WTC11 (cell line): ENCODE data around the gene STT3B. TPM values are rescaled to one million over a fixed set of nuclear protein-coding genes. Genes with fewer than 3 reads are reported as not detected.

Source experiments
- ATAC-seq: fragments of 200-7000 bp; cut with Tn5 transposase; 2 replicates; pipeline ENCODE4 v1.10.0; 2021; ENCODE audit warnings: mild to moderate bottlenecking, moderate library complexity
- CTCF ChIA-PET: fragments of 300-600 bp; sonication (Branson Sonifier 250); formaldehyde crosslinking; loops from one replicate; lab custom pipeline; 2021; ENCODE audit warnings: antibody characterized with exemption; lab: Charles Lee
- POLR2A ChIA-PET: fragments of 350-600 bp; sonication (Branson Sonifier 250); formaldehyde crosslinking; loops from one replicate; lab custom pipeline; 2021; ENCODE audit warnings: antibody characterized with exemption; lab: Charles Lee
- DNase-seq: peaks from one replicate; pipeline ENCODE4 v3.0.0; 2021; ENCODE audit warnings: low spot score
- H3K27ac Mint-ChIP-seq: 2 replicates; pipeline ENCODE4 v1.8.0; 2021; ENCODE audit warnings: mixed read lengths
- H3K27me3 Mint-ChIP-seq: 2 replicates; pipeline ENCODE4 v1.8.0; 2021; ENCODE audit warnings: low read depth, mild to moderate bottlenecking, moderate library complexity, mixed read lengths
- H3K36me3 Mint-ChIP-seq: 2 replicates; pipeline ENCODE4 v1.8.0; 2021; ENCODE audit warnings: mixed read lengths
- H3K4me1 Mint-ChIP-seq: 2 replicates; pipeline ENCODE4 v1.8.0; 2022; ENCODE audit warnings: mixed read lengths
- H3K4me3 Mint-ChIP-seq: 2 replicates; pipeline ENCODE4 v1.8.0; 2021; ENCODE audit warnings: mild to moderate bottlenecking, moderate library complexity, mixed read lengths
- H3K9me3 Mint-ChIP-seq: 2 replicates; pipeline ENCODE4 v1.8.0; 2021; ENCODE audit warnings: mixed read lengths
- ATF2 ChIP-seq: sonication (generic); formaldehyde crosslinking; IDR thresholded peaks from 2 replicates; pipeline ENCODE4 v1.8.1; 2022; ENCODE audit warnings: low read depth, missing genetic modification reagents, borderline replicate concordance
- CREB1 ChIP-seq: sonication (generic); formaldehyde crosslinking; IDR thresholded peaks from 2 replicates; pipeline ENCODE4 v1.8.0; 2023; ENCODE audit warnings: mild to moderate bottlenecking, missing genetic modification reagents
- HMGA2 ChIP-seq: fragments of 250-450 bp; sonication (Bioruptor Pico); IDR thresholded peaks from 2 replicates; pipeline ENCODE4 v1.4.0; 2021; ENCODE audit warnings: mild to moderate bottlenecking, moderate library complexity
- JAZF1 ChIP-seq: fragments of 250-450 bp; sonication (Bioruptor Pico); IDR thresholded peaks from 2 replicates; pipeline ENCODE4 v1.9.0; 2021; ENCODE audit warnings: moderate library complexity, mild to moderate bottlenecking, inconsistent platforms
- MYBL2 ChIP-seq: sonication (generic); formaldehyde crosslinking; IDR thresholded peaks from 2 replicates; pipeline ENCODE4 v1.8.1; 2023; ENCODE audit warnings: mild to moderate bottlenecking, moderate library complexity, missing genetic modification reagents
- NR1H2 ChIP-seq: sonication (generic); formaldehyde crosslinking; IDR thresholded peaks from 2 replicates; pipeline ENCODE4 v1.9.0; 2021; ENCODE audit warnings: mild to moderate bottlenecking, moderate library complexity, missing genetic modification reagents
- RELA ChIP-seq: sonication (generic); formaldehyde crosslinking; IDR thresholded peaks from 2 replicates; pipeline ENCODE4 v1.8.1; 2022; ENCODE audit warnings: missing genetic modification reagents, mild to moderate bottlenecking, borderline replicate concordance
- SMAD4 ChIP-seq: sonication (generic); formaldehyde crosslinking; IDR thresholded peaks from 2 replicates; pipeline ENCODE4 v1.8.0; 2022; ENCODE audit warnings: mild to moderate bottlenecking, missing genetic modification reagents
- TEAD1 ChIP-seq: sonication (generic); formaldehyde crosslinking; IDR thresholded peaks from 2 replicates; pipeline ENCODE4 v1.8.0; 2022; ENCODE audit warnings: mild to moderate bottlenecking, missing genetic modification reagents
- ZBTB21 ChIP-seq: sonication (generic); formaldehyde crosslinking; IDR thresholded peaks from 2 replicates; pipeline ENCODE4 v1.8.1; 2023; ENCODE audit warnings: mild to moderate bottlenecking, missing genetic modification reagents, borderline replicate concordance
- ZNF512 ChIP-seq: sonication (generic); formaldehyde crosslinking; IDR thresholded peaks from 2 replicates; pipeline ENCODE4 v1.8.1; 2022; ENCODE audit warnings: missing genetic modification reagents, borderline replicate concordance
- ZNF532 ChIP-seq: fragments of 250-450 bp; sonication (Bioruptor Pico); IDR thresholded peaks from 2 replicates; pipeline ENCODE4 v1.9.0; 2021; ENCODE audit warnings: mild to moderate bottlenecking, borderline replicate concordance
- total RNA-seq: library from RNA; stranded (reverse); gene quantifications from 3 replicates; pipeline ENCODE4 v1.2.3, GENCODE V29; 2021
- TF ChIP-seq, protein P1 (sequence below): sonication (generic); formaldehyde crosslinking; IDR thresholded peaks from 2 replicates; pipeline ENCODE4 v1.8.0; 2023; ENCODE audit warnings: missing genetic modification reagents, mild to moderate bottlenecking, borderline replicate concordance
- TF ChIP-seq, protein P2 (sequence below): sonication (generic); formaldehyde crosslinking; IDR thresholded peaks from 2 replicates; pipeline ENCODE4 v1.8.0; 2022; ENCODE audit warnings: mild to moderate bottlenecking, missing genetic modification reagents
- TF ChIP-seq, protein P3 (sequence below): fragments of 250-450 bp; sonication (Bioruptor Pico); IDR thresholded peaks from 2 replicates; pipeline ENCODE4 v1.8.0; 2021; ENCODE audit warnings: mild to moderate bottlenecking
- TF ChIP-seq, protein P4 (sequence below): sonication (generic); formaldehyde crosslinking; IDR thresholded peaks from 2 replicates; pipeline ENCODE4 v1.8.0; 2022; ENCODE audit warnings: mild to moderate bottlenecking, missing genetic modification reagents

Gene STT3B
- total RNA-seq, 1 experiment from 2014 or later: 103 TPM

DNA sequence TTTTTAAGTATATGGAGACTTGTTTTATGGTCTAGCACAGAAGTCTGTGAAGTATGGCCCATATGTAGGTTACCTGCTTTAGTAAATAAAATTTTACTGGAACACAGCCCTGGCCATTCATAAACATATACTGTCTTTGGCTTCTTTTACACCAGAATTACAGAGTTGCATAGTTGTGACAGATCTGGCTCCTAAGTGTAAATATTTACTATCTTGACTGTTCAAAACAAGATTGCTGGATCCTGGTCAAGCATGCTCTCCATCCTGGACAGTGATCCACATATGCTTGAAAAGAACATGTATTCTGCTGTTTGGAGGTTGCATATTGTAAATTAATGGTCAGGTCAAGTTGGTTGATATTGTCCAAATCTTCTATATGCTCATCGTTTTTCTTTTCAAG, 57.9 kb downstream of the STT3B start:
- Mint-ChIP-seq H3K4me3 (no peak overlapping the region), H3K27ac (no peak overlapping the region), H3K9me3 (peaks cover 21% of the 10 kb centered on the region), H3K27me3 (no peaks in the 10 kb centered on the region), H3K36me3 (peaks cover 33% of the 10 kb centered on the region), H3K4me1 (peaks cover 4% of the 10 kb centered on the region; the same call in 1 of the 2 replicates)
- TF ChIP-seq, protein P1, sequence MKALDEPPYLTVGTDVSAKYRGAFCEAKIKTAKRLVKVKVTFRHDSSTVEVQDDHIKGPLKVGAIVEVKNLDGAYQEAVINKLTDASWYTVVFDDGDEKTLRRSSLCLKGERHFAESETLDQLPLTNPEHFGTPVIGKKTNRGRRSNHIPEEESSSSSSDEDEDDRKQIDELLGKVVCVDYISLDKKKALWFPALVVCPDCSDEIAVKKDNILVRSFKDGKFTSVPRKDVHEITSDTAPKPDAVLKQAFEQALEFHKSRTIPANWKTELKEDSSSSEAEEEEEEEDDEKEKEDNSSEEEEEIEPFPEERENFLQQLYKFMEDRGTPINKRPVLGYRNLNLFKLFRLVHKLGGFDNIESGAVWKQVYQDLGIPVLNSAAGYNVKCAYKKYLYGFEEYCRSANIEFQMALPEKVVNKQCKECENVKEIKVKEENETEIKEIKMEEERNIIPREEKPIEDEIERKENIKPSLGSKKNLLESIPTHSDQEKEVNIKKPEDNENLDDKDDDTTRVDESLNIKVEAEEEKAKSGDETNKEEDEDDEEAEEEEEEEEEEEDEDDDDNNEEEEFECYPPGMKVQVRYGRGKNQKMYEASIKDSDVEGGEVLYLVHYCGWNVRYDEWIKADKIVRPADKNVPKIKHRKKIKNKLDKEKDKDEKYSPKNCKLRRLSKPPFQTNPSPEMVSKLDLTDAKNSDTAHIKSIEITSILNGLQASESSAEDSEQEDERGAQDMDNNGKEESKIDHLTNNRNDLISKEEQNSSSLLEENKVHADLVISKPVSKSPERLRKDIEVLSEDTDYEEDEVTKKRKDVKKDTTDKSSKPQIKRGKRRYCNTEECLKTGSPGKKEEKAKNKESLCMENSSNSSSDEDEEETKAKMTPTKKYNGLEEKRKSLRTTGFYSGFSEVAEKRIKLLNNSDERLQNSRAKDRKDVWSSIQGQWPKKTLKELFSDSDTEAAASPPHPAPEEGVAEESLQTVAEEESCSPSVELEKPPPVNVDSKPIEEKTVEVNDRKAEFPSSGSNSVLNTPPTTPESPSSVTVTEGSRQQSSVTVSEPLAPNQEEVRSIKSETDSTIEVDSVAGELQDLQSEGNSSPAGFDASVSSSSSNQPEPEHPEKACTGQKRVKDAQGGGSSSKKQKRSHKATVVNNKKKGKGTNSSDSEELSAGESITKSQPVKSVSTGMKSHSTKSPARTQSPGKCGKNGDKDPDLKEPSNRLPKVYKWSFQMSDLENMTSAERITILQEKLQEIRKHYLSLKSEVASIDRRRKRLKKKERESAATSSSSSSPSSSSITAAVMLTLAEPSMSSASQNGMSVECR (CRISPR knock-in tag): no peak
- TF ChIP-seq RELA (CRISPR knock-in tag) (no peak), ZNF512 (CRISPR knock-in tag) (no peak), JAZF1 (CRISPR knock-in tag) (no peak), MYBL2 (no peak), CREB1 (CRISPR knock-in tag) (no peak), ZNF532 (no peak), NR1H2 (no peak), ZBTB21 (CRISPR knock-in tag) (no peak), TEAD1 (CRISPR knock-in tag) (no peak)
- TF ChIP-seq, protein P2, sequence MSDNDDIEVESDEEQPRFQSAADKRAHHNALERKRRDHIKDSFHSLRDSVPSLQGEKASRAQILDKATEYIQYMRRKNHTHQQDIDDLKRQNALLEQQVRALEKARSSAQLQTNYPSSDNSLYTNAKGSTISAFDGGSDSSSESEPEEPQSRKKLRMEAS (CRISPR knock-in tag): no peak
- CTCF ChIA-PET: no interaction called here
- POLR2A ChIA-PET: no interaction called here
- DNase-seq (no peak), ATAC-seq (no peak)

DNA sequence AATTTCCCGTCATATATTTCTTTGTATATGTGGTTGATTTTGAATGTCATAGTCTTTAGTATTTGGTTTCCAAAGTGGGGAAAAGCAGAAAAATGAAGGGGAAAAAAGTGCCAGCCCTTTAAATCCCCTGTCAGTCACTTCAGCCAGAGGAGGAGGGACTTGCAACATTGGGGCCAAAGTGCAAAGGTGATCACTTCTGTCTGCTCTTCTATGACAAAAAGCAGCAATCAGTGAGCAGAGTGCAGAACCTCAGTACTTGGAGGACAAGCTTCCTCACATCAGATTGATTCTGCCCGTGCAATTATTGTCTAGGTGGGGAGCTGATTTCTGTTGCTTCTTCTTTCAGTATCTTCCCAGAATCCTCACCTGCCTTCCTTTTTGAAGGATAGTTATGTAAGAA, 60.0 kb downstream of the STT3B start:
- DNase-seq: no peak
- no peak overlapping the region for H3K4me3 Mint-ChIP-seq
- ChIA-PET CTCF (no interaction called here), POLR2A (no interaction called here)
- no peak for ATAC-seq
- TF ChIP-seq SMAD4 (CRISPR knock-in tag): no peak
- H3K9me3 Mint-ChIP-seq: peaks cover 20% of the 10 kb centered on the region
- H3K36me3 Mint-ChIP-seq: peaks cover 30% of the 10 kb centered on the region
- no peak overlapping the region for H3K27ac Mint-ChIP-seq
- no peaks in the 10 kb centered on the region for H3K27me3 Mint-ChIP-seq
- peaks cover 4% of the 10 kb centered on the region; the same call in 1 of the 2 replicates for H3K4me1 Mint-ChIP-seq

DNA sequence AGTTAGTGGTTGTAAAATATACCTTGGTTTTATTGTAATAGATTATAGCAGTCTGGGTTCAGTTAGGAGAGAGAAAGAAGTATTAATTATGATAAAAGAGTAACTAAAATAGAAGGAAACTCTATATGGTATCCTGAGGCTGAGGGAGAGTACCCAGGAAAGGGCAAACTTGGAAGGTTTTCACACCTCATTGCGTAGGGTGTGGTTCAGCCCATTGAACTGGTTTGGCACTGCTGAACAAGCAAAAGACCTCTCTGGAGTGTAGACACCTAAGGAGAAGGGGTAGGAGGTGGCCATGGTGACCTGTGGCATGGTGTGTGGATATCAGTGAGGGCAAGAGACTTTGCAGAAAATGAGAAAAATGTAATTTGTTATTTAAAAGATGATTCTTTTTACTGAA, 63.5 kb downstream of the STT3B start:
- H3K36me3 Mint-ChIP-seq: peaks cover 8% of the 10 kb centered on the region
- ATAC-seq: no peak
- no peak for DNase-seq
- CTCF ChIA-PET: interaction anchor here (3.2 kb wide), 1 partner anchor 34 kb away, joined by 10 read pairs; no protein-coding TSS in a partner anchor
- H3K27ac Mint-ChIP-seq: peak overlapping the region; percentile 24; the same call in 1 of the 2 replicates
- H3K27me3 Mint-ChIP-seq: no peaks in the 10 kb centered on the region
- no peak overlapping the region for H3K4me3 Mint-ChIP-seq
- POLR2A ChIA-PET: no interaction called here
- no peaks in the 10 kb centered on the region for H3K9me3 Mint-ChIP-seq
- H3K4me1 Mint-ChIP-seq: peaks cover 4% of the 10 kb centered on the region; the same call in 1 of the 2 replicates
- no peak for TF ChIP-seq HMGA2 (CRISPR knock-in tag)
- TF ChIP-seq, protein P3, sequence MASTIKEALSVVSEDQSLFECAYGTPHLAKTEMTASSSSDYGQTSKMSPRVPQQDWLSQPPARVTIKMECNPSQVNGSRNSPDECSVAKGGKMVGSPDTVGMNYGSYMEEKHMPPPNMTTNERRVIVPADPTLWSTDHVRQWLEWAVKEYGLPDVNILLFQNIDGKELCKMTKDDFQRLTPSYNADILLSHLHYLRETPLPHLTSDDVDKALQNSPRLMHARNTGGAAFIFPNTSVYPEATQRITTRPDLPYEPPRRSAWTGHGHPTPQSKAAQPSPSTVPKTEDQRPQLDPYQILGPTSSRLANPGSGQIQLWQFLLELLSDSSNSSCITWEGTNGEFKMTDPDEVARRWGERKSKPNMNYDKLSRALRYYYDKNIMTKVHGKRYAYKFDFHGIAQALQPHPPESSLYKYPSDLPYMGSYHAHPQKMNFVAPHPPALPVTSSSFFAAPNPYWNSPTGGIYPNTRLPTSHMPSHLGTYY (CRISPR knock-in tag): no peak
- TF ChIP-seq, protein P4, sequence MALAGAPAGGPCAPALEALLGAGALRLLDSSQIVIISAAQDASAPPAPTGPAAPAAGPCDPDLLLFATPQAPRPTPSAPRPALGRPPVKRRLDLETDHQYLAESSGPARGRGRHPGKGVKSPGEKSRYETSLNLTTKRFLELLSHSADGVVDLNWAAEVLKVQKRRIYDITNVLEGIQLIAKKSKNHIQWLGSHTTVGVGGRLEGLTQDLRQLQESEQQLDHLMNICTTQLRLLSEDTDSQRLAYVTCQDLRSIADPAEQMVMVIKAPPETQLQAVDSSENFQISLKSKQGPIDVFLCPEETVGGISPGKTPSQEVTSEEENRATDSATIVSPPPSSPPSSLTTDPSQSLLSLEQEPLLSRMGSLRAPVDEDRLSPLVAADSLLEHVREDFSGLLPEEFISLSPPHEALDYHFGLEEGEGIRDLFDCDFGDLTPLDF (CRISPR knock-in tag): no peak
- TF ChIP-seq ATF2: no peak
